ENCODE data around the gene PACRG.

GRCh38 chr6:163287626-163288025 is 559.9 kb downstream of the PACRG start:
- TF ChIP-seq CTCF (IDR thresholded peaks at IDR 0.05 in 4 of 5, conservative IDR thresholded peaks at IDR 0.05 in 1 of 5) (no peak), POLR2A (IDR thresholded peaks at IDR 0.05) (no peak)

All from gastrocnemius medialis (tissue), 4 donors.